CD4-positive, alpha-beta T cell (primary cell): ENCODE results near the gene IQCF2. TPM values are rescaled to one million over a fixed set of nuclear protein-coding genes. Genes with fewer than 3 reads are reported as not detected.
"Not testable (repeated sequence)": the region's sequence is repeated elsewhere in the genome, so short reads cannot be mapped to it uniquely, and the experiment has no call there.

Experiments
- ATAC-seq: fragments of 200-7000 bp; cut with Tn5 transposase; one replicate; pipeline ENCODE4 v1.10.0; 2022; ENCODE audit warnings: mild to moderate bottlenecking; ENCODE audit not compliant: poor library complexity
- CTCF ChIA-PET: fragments of 350-600 bp; sonication (Branson Sonifier 250); formaldehyde crosslinking; loops from one replicate; lab custom pipeline; 2021; ENCODE audit warnings: antibody characterized with exemption, inconsistent platforms; lab: Charles Lee
- POLR2A ChIA-PET: fragments of 350-600 bp; sonication (Branson Sonifier 250); formaldehyde crosslinking; loops from one replicate; lab custom pipeline; 2021; ENCODE audit warnings: antibody characterized with exemption, inconsistent platforms; lab: Charles Lee
- DNase-seq, 14 experiments: peaks; one replicate each; pipeline ENCODE4 v3.0.0-alpha.2; 2013 to 2020; ENCODE audit warnings: mixed read lengths in 2 of 14
- H3K27ac ChIP-seq, 2 donors: one replicate each; pipeline versions ENCODE4 v1.5.1 to v1.7.0; 2013; ENCODE audit warnings: low read length in 2 of 2, low read depth in 1 of 2, mild to moderate bottlenecking in 1 of 2
- H3K27me3 ChIP-seq, 2 experiments: 1 replicate in 1 of 2; 2 replicates in 1 of 2; pipeline versions ENCODE4 v1.6.1 to v1.7.0; 2013; ENCODE audit warnings: low read length in 2 of 2, control low read depth in 1 of 2, mild to moderate bottlenecking in 1 of 2, moderate library complexity in 1 of 2; ENCODE audit not compliant: insufficient read depth in 2 of 2, control insufficient read depth in 1 of 2
- H3K36me3 ChIP-seq: one replicate; pipeline ENCODE4 v1.6.1; 2013; ENCODE audit warnings: low read length, control low read depth; ENCODE audit not compliant: insufficient read depth
- H3K4me1 ChIP-seq: one replicate; pipeline ENCODE4 v1.6.1; 2013; ENCODE audit warnings: low read length, control low read depth; ENCODE audit not compliant: insufficient read depth
- H3K4me3 ChIP-seq: one replicate; pipeline ENCODE4 v1.5.1; 2013; ENCODE audit warnings: mild to moderate bottlenecking, low read length, moderate library complexity
- H3K9me3 ChIP-seq, 2 experiments: 1 replicate in 1 of 2; 2 replicates in 1 of 2; pipeline versions ENCODE4 v1.6.1 to v1.7.0; 2013; ENCODE audit warnings: low read length in 2 of 2, mild to moderate bottlenecking in 2 of 2, control low read depth in 1 of 2, moderate library complexity in 1 of 2; ENCODE audit not compliant: control insufficient read depth in 1 of 2, insufficient read depth in 1 of 2
- H3K27ac Mint-ChIP-seq: one replicate; pipeline ENCODE4 v1.8.0; 2020; ENCODE audit warnings: mixed read lengths
- H3K27me3 Mint-ChIP-seq: one replicate; pipeline ENCODE4 v1.8.0; 2021; ENCODE audit warnings: mixed read lengths
- H3K36me3 Mint-ChIP-seq: one replicate; pipeline ENCODE4 v1.8.0; 2021; ENCODE audit warnings: low read depth, mixed read lengths
- H3K4me1 Mint-ChIP-seq: one replicate; pipeline ENCODE4 v1.8.0; 2021; ENCODE audit warnings: low read depth, mixed read lengths
- H3K4me3 Mint-ChIP-seq: one replicate; pipeline ENCODE4 v1.8.0; 2020; ENCODE audit warnings: mild to moderate bottlenecking, mixed read lengths
- H3K9me3 Mint-ChIP-seq: one replicate; pipeline ENCODE4 v1.8.0; 2020; ENCODE audit warnings: mixed read lengths
- intact Hi-C, 2 experiments: fragments of 100-400 bp; cut with DNase I in 1 of 2; cut with micrococcal nuclease in 1 of 2; formaldehyde crosslinking; loops; one replicate each; pipeline versions ENCODE4 v1.15.1 to v1.9.0; 2023 to 2025; cut with DNase I, micrococcal nuclease
- total RNA-seq, 174 experiments: library from RNA in 2 of 174; stranded (reverse) in 2 of 174; gene quantifications; one replicate each; pipeline ENCODE4 v1.2.3 and lab custom pipeline; 2021 to 2026
- TF ChIP-seq, protein P1 (sequence below): fragments of 200-600 bp; IDR thresholded peaks from one replicate; pipeline ENCODE4 v1.8.0; 2022; ENCODE audit warnings: antibody characterized with exemption, mild to moderate bottlenecking

The IQCF2 gene
- total RNA-seq, 2 experiments from 2014 or later, result not detected

- TF ChIP-seq, protein P1, sequence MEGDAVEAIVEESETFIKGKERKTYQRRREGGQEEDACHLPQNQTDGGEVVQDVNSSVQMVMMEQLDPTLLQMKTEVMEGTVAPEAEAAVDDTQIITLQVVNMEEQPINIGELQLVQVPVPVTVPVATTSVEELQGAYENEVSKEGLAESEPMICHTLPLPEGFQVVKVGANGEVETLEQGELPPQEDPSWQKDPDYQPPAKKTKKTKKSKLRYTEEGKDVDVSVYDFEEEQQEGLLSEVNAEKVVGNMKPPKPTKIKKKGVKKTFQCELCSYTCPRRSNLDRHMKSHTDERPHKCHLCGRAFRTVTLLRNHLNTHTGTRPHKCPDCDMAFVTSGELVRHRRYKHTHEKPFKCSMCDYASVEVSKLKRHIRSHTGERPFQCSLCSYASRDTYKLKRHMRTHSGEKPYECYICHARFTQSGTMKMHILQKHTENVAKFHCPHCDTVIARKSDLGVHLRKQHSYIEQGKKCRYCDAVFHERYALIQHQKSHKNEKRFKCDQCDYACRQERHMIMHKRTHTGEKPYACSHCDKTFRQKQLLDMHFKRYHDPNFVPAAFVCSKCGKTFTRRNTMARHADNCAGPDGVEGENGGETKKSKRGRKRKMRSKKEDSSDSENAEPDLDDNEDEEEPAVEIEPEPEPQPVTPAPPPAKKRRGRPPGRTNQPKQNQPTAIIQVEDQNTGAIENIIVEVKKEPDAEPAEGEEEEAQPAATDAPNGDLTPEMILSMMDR, result no peak
- DNase-seq (no peak), ATAC-seq (no peak)
- Mint-ChIP-seq H3K9me3 (no peaks in the 10 kb centered on the region), H3K27ac (no peak overlapping the region), H3K27me3 (peaks cover 42% of the 10 kb centered on the region), H3K36me3 (no peaks in the 10 kb centered on the region), H3K4me1 (no peaks in the 10 kb centered on the region), H3K4me3 (no peak overlapping the region)
- POLR2A ChIA-PET, result no interaction called here
- H3K4me3 ChIP-seq, result no peak overlapping the region
- CTCF ChIA-PET, result no interaction called here
- no peaks in the 10 kb centered on the region for H3K36me3 ChIP-seq
- peaks cover 4 to 5% of the 10 kb centered on the region in 2 experiments for H3K27me3 ChIP-seq
- H3K27ac ChIP-seq, result no peak overlapping the region
- no peaks in the 10 kb centered on the region for H3K9me3 ChIP-seq
- intact Hi-C loops, result no loop called here
- H3K4me1 ChIP-seq, result no peaks in the 10 kb centered on the region
These were observed 36.0 kb downstream of the IQCF2 start for GRCh38 chr3:51897391-51897790.

DNA sequence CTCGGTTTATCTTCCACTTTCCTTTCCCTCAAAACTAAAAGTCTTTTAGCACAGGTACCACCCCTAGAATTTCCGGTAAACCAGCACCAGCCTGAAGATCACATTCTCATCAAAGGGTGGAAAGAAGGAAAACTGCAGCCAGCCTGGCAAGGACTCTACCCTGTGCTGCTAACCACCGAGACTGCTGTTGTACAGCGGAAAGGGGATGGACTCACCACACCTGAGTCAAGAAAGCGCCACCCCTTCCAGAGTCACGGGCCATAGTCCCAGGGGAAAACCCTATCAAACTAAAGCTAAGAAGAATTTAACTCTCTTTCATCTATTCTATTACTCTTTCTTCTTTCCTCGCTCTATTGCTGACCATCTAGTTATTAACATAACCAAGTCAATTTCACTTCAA is 38.6 kb downstream of the IQCF2 start:
- POLR2A ChIA-PET, intact Hi-C loops, H3K27ac ChIP-seq, H3K9me3 ChIP-seq, H3K4me3 ChIP-seq, H3K4me1 ChIP-seq, H3K27me3 ChIP-seq, CTCF ChIA-PET, H3K36me3 Mint-ChIP-seq, H3K4me3 Mint-ChIP-seq, H3K27ac Mint-ChIP-seq, ATAC-seq, H3K9me3 Mint-ChIP-seq, H3K4me1 Mint-ChIP-seq, H3K36me3 ChIP-seq, DNase-seq: not testable (repeated sequence)
- peaks cover 55% of the 10 kb centered on the region for H3K27me3 Mint-ChIP-seq

- H3K4me3 ChIP-seq, intact Hi-C loops, POLR2A ChIA-PET, H3K4me3 Mint-ChIP-seq, H3K36me3 ChIP-seq, H3K9me3 Mint-ChIP-seq, H3K36me3 Mint-ChIP-seq, H3K27me3 ChIP-seq, H3K4me1 Mint-ChIP-seq, H3K4me1 ChIP-seq, H3K27ac Mint-ChIP-seq, H3K27ac ChIP-seq, CTCF ChIA-PET, ATAC-seq: not testable (repeated sequence)
- peaks cover 0 to 12% of the 10 kb centered on the region in 2 experiments for H3K9me3 ChIP-seq
- peak in 1 of 14 experiments; percentile 19 for DNase-seq
- peaks cover 62% of the 10 kb centered on the region for H3K27me3 Mint-ChIP-seq
These were observed 40.9 kb downstream of the IQCF2 start for GRCh38 chr3:51902361-51902760.

GRCh38 chr3:51904034-51904823 is 42.8 kb downstream of the IQCF2 start:
- peaks cover 58% of the 10 kb centered on the region for H3K27me3 Mint-ChIP-seq
- intact Hi-C loops, result no loop called here
- Histone ChIP-seq H3K4me3 (no peak overlapping the region), H3K4me1 (no peaks in the 10 kb centered on the region), H3K27ac (no peak overlapping the region), H3K36me3 (no peaks in the 10 kb centered on the region), H3K27me3 (peaks cover 0 to 4% of the 10 kb centered on the region in 2 experiments), H3K9me3 (peaks cover 4 to 17% of the 10 kb centered on the region in 2 experiments)
- H3K36me3 Mint-ChIP-seq, result peaks cover 4% of the 10 kb centered on the region
- no peak for ATAC-seq
- no peaks in the 10 kb centered on the region for H3K4me1 Mint-ChIP-seq
- no peak for DNase-seq
- TF ChIP-seq, protein P1, result no peak
- ChIA-PET POLR2A (no interaction called here), CTCF (no interaction called here)
- no peak overlapping the region for H3K27ac Mint-ChIP-seq
- peaks cover 9% of the 10 kb centered on the region for H3K9me3 Mint-ChIP-seq
- H3K4me3 Mint-ChIP-seq, result no peak overlapping the region
